Left lung (tissue), 10 donors: ENCODE measurements around the gene PSMD13. TPM values are rescaled to one million over a fixed set of nuclear protein-coding genes. Genes with fewer than 3 reads are reported as not detected.

Source experiments
- ATAC-seq: fragments of 200-7000 bp; cut with Tn5 transposase; one replicate; pipeline ENCODE4 v1.9.1; 2020; ENCODE audit warnings: moderate library complexity
- DNase-seq, 4 donors: peaks; one replicate each; pipeline ENCODE4 v3.0.0-alpha.2; 2013 to 2020
- H3K27ac ChIP-seq, 2 donors: fragments of 200-600 bp; sonication (generic) in 1 of 2; one replicate each; pipeline versions ENCODE4 v1.5.0 to v1.8.0; 2020 to 2021
- H3K27me3 ChIP-seq, 2 donors: fragments of 200-600 bp; sonication (generic) in 1 of 2; one replicate each; pipeline versions ENCODE4 v1.5.0 to v1.8.0; 2020 to 2021
- H3K36me3 ChIP-seq, 2 donors: fragments of 200-600 bp; sonication (generic) in 1 of 2; one replicate each; pipeline versions ENCODE4 v1.5.0 to v1.8.0; 2020 to 2021
- H3K4me1 ChIP-seq, 2 donors: fragments of 200-600 bp; one replicate each; pipeline ENCODE4 v1.8.0; 2021
- H3K4me3 ChIP-seq, 2 donors: fragments of 200-600 bp; sonication (generic) in 1 of 2; one replicate each; pipeline versions ENCODE4 v1.5.0 to v1.8.0; 2020 to 2021; ENCODE audit warnings: mild to moderate bottlenecking in 1 of 2
- H3K9me3 ChIP-seq, 2 donors: fragments of 200-600 bp; sonication (generic) in 1 of 2; one replicate each; pipeline versions ENCODE4 v1.5.0 to v1.8.0; 2020 to 2021
- intact Hi-C, 2 donors: fragments of 100-400 bp; cut with DNase I; formaldehyde crosslinking; loops; one replicate each; pipeline versions ENCODE4 v1.11.2 to v1.14.2; 2022
- polyA plus RNA-seq, 6 donors: library from polyadenylated mRNA; unstranded; fragments of 120-200 nt; gene quantifications; one replicate each; pipeline ENCODE4 v1.2.1, GENCODE V29; 2013; ENCODE audit not compliant: insufficient read length in 6 of 6
- total RNA-seq, 2 donors: library from RNA; stranded (reverse); fragmentation: NEBNext Ultra II Directional; extraction: Animal tissue kit (Norgen Biotek cat#: 25700); gene quantifications; one replicate each; pipeline ENCODE4 v1.2.1, GENCODE V29; 2021
- TF ChIP-seq, protein P1 (sequence below), 2 donors: fragments of 200-600 bp; sonication (generic) in 1 of 2; IDR thresholded peaks; one replicate each; pipeline versions ENCODE4 v1.5.0 to v1.8.0; 2021; ENCODE audit warnings: antibody characterized with exemption in 2 of 2
- donor health status: DM: no; HTN: yes; CAD: no.
- donor health status: DM: no; HTN: no; CAD: no.

The PSMD13 gene
- total and polyA plus RNA-seq, 8 donors: 78.0 to 157 (median 147) TPM

DNA sequence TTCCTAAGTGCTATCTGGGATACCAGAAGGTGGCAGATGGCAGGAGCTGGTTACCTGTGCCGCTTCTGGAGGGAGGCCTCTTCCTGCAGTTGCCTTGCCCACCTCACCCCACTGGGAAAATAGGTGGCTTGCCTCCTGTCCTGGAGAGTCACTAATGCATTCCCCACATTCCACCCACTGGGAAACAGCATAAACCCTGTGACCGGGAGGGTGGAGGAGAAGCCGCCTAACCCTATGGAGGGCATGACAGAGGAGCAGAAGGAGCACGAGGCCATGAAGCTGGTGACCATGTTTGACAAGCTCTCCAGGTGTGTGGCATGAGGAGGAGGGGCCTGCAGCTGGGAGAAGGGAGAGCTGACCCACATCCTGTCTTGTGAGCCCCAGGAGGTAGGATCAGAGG lies 23.7 kb upstream of the PSMD13 start:
- Histone ChIP-seq H3K4me3 (no peak overlapping the region), H3K36me3 (peaks cover 0 to 74% of the 10 kb centered on the region in 2 donors), H3K9me3 (no peaks in the 10 kb centered on the region), H3K27ac (no peak overlapping the region), H3K27me3 (no peaks in the 10 kb centered on the region), H3K4me1 (peaks cover 16 to 27% of the 10 kb centered on the region in 2 donors)
- ATAC-seq (no peak), DNase-seq (no peak)
- intact Hi-C loops: no loop called here
- TF ChIP-seq, protein P1, sequence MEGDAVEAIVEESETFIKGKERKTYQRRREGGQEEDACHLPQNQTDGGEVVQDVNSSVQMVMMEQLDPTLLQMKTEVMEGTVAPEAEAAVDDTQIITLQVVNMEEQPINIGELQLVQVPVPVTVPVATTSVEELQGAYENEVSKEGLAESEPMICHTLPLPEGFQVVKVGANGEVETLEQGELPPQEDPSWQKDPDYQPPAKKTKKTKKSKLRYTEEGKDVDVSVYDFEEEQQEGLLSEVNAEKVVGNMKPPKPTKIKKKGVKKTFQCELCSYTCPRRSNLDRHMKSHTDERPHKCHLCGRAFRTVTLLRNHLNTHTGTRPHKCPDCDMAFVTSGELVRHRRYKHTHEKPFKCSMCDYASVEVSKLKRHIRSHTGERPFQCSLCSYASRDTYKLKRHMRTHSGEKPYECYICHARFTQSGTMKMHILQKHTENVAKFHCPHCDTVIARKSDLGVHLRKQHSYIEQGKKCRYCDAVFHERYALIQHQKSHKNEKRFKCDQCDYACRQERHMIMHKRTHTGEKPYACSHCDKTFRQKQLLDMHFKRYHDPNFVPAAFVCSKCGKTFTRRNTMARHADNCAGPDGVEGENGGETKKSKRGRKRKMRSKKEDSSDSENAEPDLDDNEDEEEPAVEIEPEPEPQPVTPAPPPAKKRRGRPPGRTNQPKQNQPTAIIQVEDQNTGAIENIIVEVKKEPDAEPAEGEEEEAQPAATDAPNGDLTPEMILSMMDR (IDR thresholded peaks at IDR 0.05): no peak

DNA sequence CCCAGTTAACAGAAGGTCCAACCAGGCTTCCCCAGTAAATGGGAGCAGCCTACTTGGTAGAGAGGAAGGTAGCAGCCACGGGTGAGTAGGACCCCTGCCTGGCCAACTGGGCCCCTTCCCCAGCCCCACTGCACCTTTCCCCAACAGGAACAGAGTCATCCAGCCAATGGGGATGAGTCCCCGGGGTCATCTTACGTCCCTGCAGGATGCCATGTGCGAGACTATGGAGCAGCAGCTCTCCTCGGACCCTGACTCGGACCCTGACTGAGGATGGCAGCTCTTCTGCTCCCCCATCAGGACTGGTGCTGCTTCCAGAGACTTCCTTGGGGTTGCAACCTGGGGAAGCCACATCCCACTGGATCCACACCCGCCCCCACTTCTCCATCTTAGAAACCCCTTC lies 22.7 kb upstream of the PSMD13 start:
- Histone ChIP-seq H3K4me3 (no peak overlapping the region), H3K36me3 (peaks cover 0 to 81% of the 10 kb centered on the region in 2 donors), H3K4me1 (peaks cover 15 to 26% of the 10 kb centered on the region in 2 donors), H3K27ac (no peak overlapping the region), H3K27me3 (no peaks in the 10 kb centered on the region), H3K9me3 (no peaks in the 10 kb centered on the region)
- intact Hi-C loops: no loop called here
- ATAC-seq (no peak), DNase-seq (no peak)
- TF ChIP-seq, protein P1 (IDR thresholded peaks at IDR 0.05): no peak

DNA sequence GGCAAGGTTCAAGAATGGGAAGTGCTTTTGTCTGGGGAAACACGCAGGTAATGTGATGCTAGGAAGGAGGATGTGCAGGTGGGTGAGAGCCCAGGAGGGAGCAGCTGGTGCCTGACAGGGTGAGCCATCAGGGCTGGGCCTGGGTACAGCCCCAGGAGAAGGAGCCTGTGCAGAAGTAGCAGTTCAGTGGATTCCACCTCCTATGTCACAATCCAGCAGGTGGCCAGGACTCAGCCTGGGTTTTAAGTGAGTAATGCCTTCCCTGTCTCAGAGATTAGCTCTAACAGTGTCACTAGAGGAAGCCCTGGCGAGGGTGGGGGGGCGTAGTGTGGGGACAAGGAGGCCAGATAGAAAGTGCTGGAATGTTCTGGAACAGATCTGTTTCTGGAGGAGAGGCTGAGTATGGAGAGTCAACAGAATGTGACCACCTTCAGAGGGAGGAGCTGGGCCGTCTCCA lies 21.2 kb upstream of the PSMD13 start:
- Histone ChIP-seq H3K27me3 (no peaks in the 10 kb centered on the region), H3K4me1 (peaks cover 0 to 10% of the 10 kb centered on the region in 2 donors), H3K27ac (no peak overlapping the region), H3K4me3 (no peak overlapping the region), H3K36me3 (peaks cover 0 to 70% of the 10 kb centered on the region in 2 donors), H3K9me3 (no peaks in the 10 kb centered on the region)
- DNase-seq: no peak
- peak; percentile 15 for ATAC-seq
- TF ChIP-seq, protein P1 (IDR thresholded peaks at IDR 0.05): no peak
- intact Hi-C loops: no loop called here

DNA sequence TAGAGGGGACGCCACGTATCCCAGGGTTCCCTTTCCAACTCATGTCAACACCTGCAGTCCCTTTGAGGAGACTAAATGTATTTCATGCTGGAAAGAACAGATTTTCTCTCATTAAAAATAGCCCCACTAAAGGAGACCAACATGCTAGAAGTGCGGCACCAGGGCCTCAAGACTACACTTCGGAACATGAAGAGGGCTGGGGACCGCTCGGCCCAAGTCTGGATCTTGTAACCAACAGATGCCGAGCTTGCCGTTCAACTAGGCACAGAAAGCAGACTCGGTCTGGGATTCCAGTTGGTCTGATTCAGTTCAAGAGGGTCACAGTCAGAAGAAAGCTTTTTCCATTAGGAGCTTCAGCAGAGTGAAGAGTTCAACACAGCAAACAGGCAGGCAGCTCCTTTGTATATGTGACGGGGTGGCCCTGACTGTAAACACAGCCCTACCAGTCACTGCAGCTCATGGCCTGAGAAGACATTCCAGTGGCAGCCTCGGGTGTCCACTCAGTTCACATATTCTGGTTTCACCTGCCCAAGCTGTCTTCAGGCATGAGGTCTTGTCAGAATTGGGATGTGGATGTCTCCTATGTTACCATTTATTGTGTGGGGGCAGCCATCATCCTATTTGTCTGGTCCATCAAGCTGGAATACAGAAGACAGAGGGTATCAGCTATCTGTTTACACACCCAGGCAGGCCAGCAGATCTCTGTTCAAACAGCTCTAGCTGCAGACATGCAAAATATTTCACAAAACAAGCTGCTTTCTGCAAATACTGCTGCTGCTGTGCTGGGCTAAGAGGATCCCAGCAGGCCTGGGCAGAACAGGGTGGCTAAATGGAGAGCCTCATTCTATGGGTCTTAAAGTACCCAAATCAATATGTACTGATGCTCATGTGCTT lies 20.4 kb upstream of the PSMD13 start:
- H3K36me3 ChIP-seq: peaks cover 0 to 63% of the 10 kb centered on the region in 2 donors
- intact Hi-C loops: no loop called here

GRCh38 chr11:217704-218103 lies 19.1 kb upstream of the PSMD13 start:
- ATAC-seq: no peak
- intact Hi-C loops: no loop called here
- no peak overlapping the region for H3K4me3 ChIP-seq

More for the DNA sequence above, 20.4 kb upstream of the PSMD13 start:
- Histone ChIP-seq H3K4me1 (peaks cover 0 to 5% of the 10 kb centered on the region in 2 donors), H3K9me3 (no peaks in the 10 kb centered on the region), H3K27ac (peak overlapping the region in 1 of 2 donors; percentile 1), H3K4me3 (no peak overlapping the region), H3K27me3 (no peaks in the 10 kb centered on the region)
- TF ChIP-seq, protein P1 (IDR thresholded peaks at IDR 0.05): no peak
- no peak for ATAC-seq
- no peak for DNase-seq

More at GRCh38 chr11:217704-218103, 19.1 kb upstream of the PSMD13 start:
- no peaks in the 10 kb centered on the region for H3K4me1 ChIP-seq
- H3K27ac ChIP-seq: no peak overlapping the region
- TF ChIP-seq, protein P1 (IDR thresholded peaks at IDR 0.05): no peak
- no peaks in the 10 kb centered on the region for H3K27me3 ChIP-seq
- DNase-seq: no peak
- H3K36me3 ChIP-seq: peaks cover 0 to 49% of the 10 kb centered on the region in 2 donors
- H3K9me3 ChIP-seq: no peaks in the 10 kb centered on the region
